ENCODE data around the gene RNPEP.

DNA sequence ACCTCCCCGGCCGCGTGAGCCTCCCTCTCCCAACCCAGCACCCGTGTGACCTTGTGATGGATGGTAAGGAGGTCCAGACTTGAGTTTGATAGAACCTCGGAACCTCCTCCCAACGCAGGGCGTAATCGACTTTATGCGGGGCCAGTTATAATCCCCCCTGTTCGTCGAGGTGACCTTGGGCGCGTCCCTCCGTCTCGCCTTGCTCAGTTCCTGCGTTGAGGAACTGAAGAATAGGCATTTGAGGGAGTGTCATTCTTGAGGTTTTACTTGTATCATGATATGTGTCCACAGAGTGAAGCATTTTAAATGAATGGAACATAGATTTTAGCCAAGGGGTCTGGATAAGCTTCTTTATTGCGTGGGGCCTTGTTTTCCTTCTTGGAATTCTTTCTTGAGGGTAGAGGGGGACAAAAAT is 26.7 kb upstream of the RNPEP start:
- TF ChIP-seq RAD21 (IDR thresholded peaks at IDR 0.05; ENCODE audit: low read length) (no peak), NFIC (IDR thresholded peaks at IDR 0.05; ENCODE audit: borderline replicate concordance) (no peak), TAF1 (IDR thresholded peaks at IDR 0.05; ENCODE audit: borderline replicate concordance, low read depth, low read length) (no peak), JUND (IDR thresholded peaks at IDR 0.05) (no peak), SIN3A (IDR thresholded peaks at IDR 0.05; ENCODE audit: borderline replicate concordance, low read depth, low read length) (no peak), POLR2AphosphoS5 (IDR thresholded peaks at IDR 0.05; ENCODE audit: low read depth, low read length) (no peak), TCF12 (IDR thresholded peaks at IDR 0.05) (no peak), RFX5 (IDR thresholded peaks at IDR 0.05; ENCODE audit: low read length) (no peak), EP300 (IDR thresholded peaks at IDR 0.05; ENCODE audit: borderline replicate concordance in 1 of 2, low read depth in 1 of 2, low read length in 1 of 2) (no peak)
- TF ChIP-seq, protein P1, sequence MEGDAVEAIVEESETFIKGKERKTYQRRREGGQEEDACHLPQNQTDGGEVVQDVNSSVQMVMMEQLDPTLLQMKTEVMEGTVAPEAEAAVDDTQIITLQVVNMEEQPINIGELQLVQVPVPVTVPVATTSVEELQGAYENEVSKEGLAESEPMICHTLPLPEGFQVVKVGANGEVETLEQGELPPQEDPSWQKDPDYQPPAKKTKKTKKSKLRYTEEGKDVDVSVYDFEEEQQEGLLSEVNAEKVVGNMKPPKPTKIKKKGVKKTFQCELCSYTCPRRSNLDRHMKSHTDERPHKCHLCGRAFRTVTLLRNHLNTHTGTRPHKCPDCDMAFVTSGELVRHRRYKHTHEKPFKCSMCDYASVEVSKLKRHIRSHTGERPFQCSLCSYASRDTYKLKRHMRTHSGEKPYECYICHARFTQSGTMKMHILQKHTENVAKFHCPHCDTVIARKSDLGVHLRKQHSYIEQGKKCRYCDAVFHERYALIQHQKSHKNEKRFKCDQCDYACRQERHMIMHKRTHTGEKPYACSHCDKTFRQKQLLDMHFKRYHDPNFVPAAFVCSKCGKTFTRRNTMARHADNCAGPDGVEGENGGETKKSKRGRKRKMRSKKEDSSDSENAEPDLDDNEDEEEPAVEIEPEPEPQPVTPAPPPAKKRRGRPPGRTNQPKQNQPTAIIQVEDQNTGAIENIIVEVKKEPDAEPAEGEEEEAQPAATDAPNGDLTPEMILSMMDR (IDR thresholded peaks at IDR 0.05) = no peak
- TF ChIP-seq, protein P2, sequence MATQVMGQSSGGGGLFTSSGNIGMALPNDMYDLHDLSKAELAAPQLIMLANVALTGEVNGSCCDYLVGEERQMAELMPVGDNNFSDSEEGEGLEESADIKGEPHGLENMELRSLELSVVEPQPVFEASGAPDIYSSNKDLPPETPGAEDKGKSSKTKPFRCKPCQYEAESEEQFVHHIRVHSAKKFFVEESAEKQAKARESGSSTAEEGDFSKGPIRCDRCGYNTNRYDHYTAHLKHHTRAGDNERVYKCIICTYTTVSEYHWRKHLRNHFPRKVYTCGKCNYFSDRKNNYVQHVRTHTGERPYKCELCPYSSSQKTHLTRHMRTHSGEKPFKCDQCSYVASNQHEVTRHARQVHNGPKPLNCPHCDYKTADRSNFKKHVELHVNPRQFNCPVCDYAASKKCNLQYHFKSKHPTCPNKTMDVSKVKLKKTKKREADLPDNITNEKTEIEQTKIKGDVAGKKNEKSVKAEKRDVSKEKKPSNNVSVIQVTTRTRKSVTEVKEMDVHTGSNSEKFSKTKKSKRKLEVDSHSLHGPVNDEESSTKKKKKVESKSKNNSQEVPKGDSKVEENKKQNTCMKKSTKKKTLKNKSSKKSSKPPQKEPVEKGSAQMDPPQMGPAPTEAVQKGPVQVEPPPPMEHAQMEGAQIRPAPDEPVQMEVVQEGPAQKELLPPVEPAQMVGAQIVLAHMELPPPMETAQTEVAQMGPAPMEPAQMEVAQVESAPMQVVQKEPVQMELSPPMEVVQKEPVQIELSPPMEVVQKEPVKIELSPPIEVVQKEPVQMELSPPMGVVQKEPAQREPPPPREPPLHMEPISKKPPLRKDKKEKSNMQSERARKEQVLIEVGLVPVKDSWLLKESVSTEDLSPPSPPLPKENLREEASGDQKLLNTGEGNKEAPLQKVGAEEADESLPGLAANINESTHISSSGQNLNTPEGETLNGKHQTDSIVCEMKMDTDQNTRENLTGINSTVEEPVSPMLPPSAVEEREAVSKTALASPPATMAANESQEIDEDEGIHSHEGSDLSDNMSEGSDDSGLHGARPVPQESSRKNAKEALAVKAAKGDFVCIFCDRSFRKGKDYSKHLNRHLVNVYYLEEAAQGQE (IDR thresholded peaks at IDR 0.05; ENCODE audit: low read depth, low read length) = no peak
- TF ChIP-seq, protein P3, sequence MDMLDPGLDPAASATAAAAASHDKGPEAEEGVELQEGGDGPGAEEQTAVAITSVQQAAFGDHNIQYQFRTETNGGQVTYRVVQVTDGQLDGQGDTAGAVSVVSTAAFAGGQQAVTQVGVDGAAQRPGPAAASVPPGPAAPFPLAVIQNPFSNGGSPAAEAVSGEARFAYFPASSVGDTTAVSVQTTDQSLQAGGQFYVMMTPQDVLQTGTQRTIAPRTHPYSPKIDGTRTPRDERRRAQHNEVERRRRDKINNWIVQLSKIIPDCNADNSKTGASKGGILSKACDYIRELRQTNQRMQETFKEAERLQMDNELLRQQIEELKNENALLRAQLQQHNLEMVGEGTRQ (IDR thresholded peaks at IDR 0.05; ENCODE audit: borderline replicate concordance, low read depth, low read length) = no peak
- TF ChIP-seq, protein P4, sequence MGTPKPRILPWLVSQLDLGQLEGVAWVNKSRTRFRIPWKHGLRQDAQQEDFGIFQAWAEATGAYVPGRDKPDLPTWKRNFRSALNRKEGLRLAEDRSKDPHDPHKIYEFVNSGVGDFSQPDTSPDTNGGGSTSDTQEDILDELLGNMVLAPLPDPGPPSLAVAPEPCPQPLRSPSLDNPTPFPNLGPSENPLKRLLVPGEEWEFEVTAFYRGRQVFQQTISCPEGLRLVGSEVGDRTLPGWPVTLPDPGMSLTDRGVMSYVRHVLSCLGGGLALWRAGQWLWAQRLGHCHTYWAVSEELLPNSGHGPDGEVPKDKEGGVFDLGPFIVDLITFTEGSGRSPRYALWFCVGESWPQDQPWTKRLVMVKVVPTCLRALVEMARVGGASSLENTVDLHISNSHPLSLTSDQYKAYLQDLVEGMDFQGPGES (IDR thresholded peaks at IDR 0.05; ENCODE audit: low read depth, low read length) = no peak
- TF ChIP-seq, protein P5, sequence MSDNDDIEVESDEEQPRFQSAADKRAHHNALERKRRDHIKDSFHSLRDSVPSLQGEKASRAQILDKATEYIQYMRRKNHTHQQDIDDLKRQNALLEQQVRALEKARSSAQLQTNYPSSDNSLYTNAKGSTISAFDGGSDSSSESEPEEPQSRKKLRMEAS (IDR thresholded peaks at IDR 0.05; ENCODE audit: low read depth) = no peak

Measured in SK-N-SH (cell line).